Breast epithelium (tissue), 4 donors: Measurements from ENCODE around the gene GDAP1L1. TPM values are rescaled to one million over a fixed set of nuclear protein-coding genes. Genes with fewer than 3 reads are reported as not detected.
"Not testable (repeated sequence)": the region's sequence is repeated elsewhere in the genome, so short reads cannot be mapped to it uniquely, and the experiment has no call there.

ENCODE experiments used
- DNase-seq, 2 donors: peaks; one replicate each; pipeline ENCODE4 v3.0.0-alpha.2; 2019; ENCODE audit warnings: low spot score in 2 of 2
- H3K27ac ChIP-seq, 2 donors: fragments of 200-600 bp; sonication (generic) in 1 of 2; one replicate each; pipeline ENCODE4 v1.5.1; 2016 to 2019; ENCODE audit warnings: mild to moderate bottlenecking in 1 of 2
- H3K27me3 ChIP-seq, 2 donors: fragments of 200-600 bp; sonication (generic) in 1 of 2; one replicate each; pipeline versions ENCODE4 v1.5.1 to v1.6.0; 2017 to 2019; ENCODE audit warnings: control low read depth in 1 of 2, mild to moderate bottlenecking in 1 of 2
- H3K36me3 ChIP-seq: fragments of 200-600 bp; one replicate; pipeline ENCODE4 v1.5.1; 2019
- H3K4me1 ChIP-seq, 2 donors: fragments of 200-600 bp; sonication (generic); one replicate each; pipeline ENCODE4 v1.5.1; 2016 to 2019; ENCODE audit warnings: control low read depth in 1 of 2
- H3K4me3 ChIP-seq, 3 donors: fragments of 200-600 bp; sonication (generic); 1 replicate in 2 of 3; 2 replicates in 1 of 3; pipeline ENCODE4 v1.5.1; 2016 to 2019; ENCODE audit warnings: mild to moderate bottlenecking in 3 of 3, moderate library complexity in 2 of 3
- H3K9me3 ChIP-seq, 2 donors: fragments of 200-600 bp; sonication (generic) in 1 of 2; one replicate each; pipeline ENCODE4 v1.5.1; 2016 to 2019; ENCODE audit warnings: control low read depth in 1 of 2
- CTCF ChIP-seq, 3 donors: fragments of 450-650 bp; IDR thresholded peaks; one replicate each; pipeline ENCODE4 v1.5.1; 2016 to 2017; ENCODE audit warnings: antibody characterized with exemption in 3 of 3, mild to moderate bottlenecking in 3 of 3, moderate library complexity in 3 of 3
- POLR2A ChIP-seq: fragments of 450-650 bp; IDR thresholded peaks from one replicate; pipeline ENCODE4 v1.6.1; 2016; ENCODE audit warnings: antibody characterized with exemption, mild to moderate bottlenecking, moderate library complexity
- POLR2AphosphoS5 ChIP-seq, 3 donors: sonication (generic); formaldehyde crosslinking; IDR thresholded peaks; one replicate each; pipeline ENCODE4 v1.6.1; 2017; ENCODE audit warnings: antibody characterized with exemption in 3 of 3
- intact Hi-C: fragments of 100-400 bp; cut with DNase I; formaldehyde crosslinking; loops from one replicate; pipeline ENCODE4 v1.15.1; 2023; ENCODE audit warnings: low total_unique reads
- total RNA-seq, 3 donors: library from RNA; depleted of rRNA; stranded (reverse); fragments of >200 nt; gene quantifications; one replicate each; pipeline ENCODE4 v1.1.0, GENCODE V29; 2016

The GDAP1L1 gene
- total RNA-seq, 3 donors from 2014 or later: not detected

- no peaks in the 10 kb centered on the region for H3K4me1 ChIP-seq
- no peak overlapping the region for H3K27ac ChIP-seq
- H3K4me3 ChIP-seq: no peak overlapping the region
- no peaks in the 10 kb centered on the region for H3K9me3 ChIP-seq
- TF ChIP-seq CTCF (IDR thresholded peaks at IDR 0.05): no peak
- no peak for TF ChIP-seq POLR2A
- TF ChIP-seq POLR2AphosphoS5 (IDR thresholded peaks at IDR 0.05): no peak
- no peak for DNase-seq
- H3K36me3 ChIP-seq: no peaks in the 10 kb centered on the region
- H3K27me3 ChIP-seq: no peaks in the 10 kb centered on the region
- intact Hi-C loops: no loop called here
Measured at GRCh38 chr20:44231713-44232468, 15.2 kb upstream of the GDAP1L1 start.

DNA sequence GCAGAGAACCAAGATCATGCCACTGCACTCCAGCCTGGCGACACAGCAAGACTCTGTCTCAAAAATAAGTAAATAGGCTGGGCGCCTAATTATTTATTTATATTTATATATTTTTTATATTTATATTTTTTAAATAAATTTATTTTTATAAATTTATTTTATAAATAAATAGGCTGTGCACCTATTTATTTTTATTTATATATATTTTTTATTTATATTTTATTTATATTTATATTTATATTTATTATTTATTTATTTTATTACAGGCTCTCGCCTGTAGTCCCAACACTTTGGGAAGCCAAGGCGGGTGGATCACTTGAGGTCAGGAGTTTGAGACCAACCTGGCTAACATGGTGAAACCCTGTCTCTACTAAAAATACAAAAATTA, 14.6 kb upstream of the GDAP1L1 start:
- H3K36me3 ChIP-seq, H3K4me3 ChIP-seq, intact Hi-C loops, H3K27me3 ChIP-seq, H3K4me1 ChIP-seq, H3K9me3 ChIP-seq, DNase-seq, H3K27ac ChIP-seq: not testable (repeated sequence)

DNA sequence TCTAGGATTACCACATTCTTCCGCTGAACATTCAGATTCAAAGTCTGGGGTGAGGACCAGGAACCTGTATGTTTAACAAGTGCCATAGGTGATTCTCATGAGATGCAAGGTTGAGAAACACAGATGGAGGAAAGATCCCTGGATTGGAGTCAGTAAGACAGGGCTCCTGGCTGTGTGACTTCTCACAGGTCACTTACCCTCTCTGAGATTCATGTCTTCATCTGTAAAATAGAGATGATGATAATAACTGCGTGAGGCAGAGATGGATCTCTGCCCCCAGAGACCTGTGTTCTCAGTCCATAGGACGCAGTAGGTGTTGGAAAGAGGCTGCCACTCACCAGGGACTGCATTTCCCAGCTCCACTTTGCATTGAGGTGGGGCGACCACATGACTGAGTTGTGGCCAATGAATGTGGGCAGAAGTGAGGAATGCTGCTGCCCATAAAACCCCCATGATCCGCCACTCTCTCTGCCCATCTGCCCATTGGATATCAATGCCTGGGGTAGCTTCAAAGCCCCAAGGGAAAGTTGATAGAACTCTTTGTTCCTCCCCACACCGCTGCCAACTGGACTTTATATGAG, 13.6 kb upstream of the GDAP1L1 start:
- H3K36me3 ChIP-seq: no peaks in the 10 kb centered on the region
- DNase-seq: no peak
- intact Hi-C loops: no loop called here
- no peaks in the 10 kb centered on the region for H3K4me1 ChIP-seq
- no peak overlapping the region for H3K27ac ChIP-seq
- H3K9me3 ChIP-seq: no peaks in the 10 kb centered on the region
- H3K4me3 ChIP-seq: no peak overlapping the region
- no peaks in the 10 kb centered on the region for H3K27me3 ChIP-seq
- no peak for TF ChIP-seq POLR2AphosphoS5 (IDR thresholded peaks at IDR 0.05)
- TF ChIP-seq CTCF (IDR thresholded peaks at IDR 0.05): no peak
- TF ChIP-seq POLR2A: no peak

GRCh38 chr20:44234566-44235317, 12.4 kb upstream of the GDAP1L1 start:
- Histone ChIP-seq H3K27me3 (no peaks in the 10 kb centered on the region), H3K4me1 (no peaks in the 10 kb centered on the region), H3K27ac (no peak overlapping the region), H3K36me3 (no peaks in the 10 kb centered on the region), H3K9me3 (no peaks in the 10 kb centered on the region), H3K4me3 (no peak overlapping the region)
- DNase-seq: no peak
- intact Hi-C loops: no loop called here
- no peak for TF ChIP-seq POLR2A
- no peak for TF ChIP-seq CTCF (IDR thresholded peaks at IDR 0.05)
- no peak for TF ChIP-seq POLR2AphosphoS5 (IDR thresholded peaks at IDR 0.05)

DNA sequence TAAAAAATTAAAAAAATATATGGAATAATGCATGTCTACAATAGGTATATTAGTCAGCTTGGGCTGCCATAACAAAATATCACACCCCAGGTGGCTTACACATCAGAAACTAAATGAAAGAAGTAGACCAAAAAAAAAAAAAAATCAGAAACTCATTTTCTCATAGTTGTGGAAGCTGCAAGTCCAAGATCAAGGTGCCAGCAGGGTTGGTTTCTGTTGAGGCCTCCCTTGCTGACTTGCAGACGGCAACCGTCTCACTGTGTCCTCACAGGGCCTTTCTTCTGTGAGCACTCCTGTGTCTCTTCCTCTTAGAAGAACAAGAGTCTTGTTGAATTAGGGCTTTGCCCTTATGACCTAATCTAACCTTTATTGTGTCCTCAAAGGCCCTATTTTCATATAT, 11.4 kb upstream of the GDAP1L1 start:
- Histone ChIP-seq H3K27ac (no peak overlapping the region), H3K9me3 (no peaks in the 10 kb centered on the region), H3K27me3 (no peaks in the 10 kb centered on the region), H3K4me1 (no peaks in the 10 kb centered on the region), H3K4me3 (no peak overlapping the region), H3K36me3 (no peaks in the 10 kb centered on the region)
- DNase-seq: no peak
- no peak for TF ChIP-seq POLR2AphosphoS5 (IDR thresholded peaks at IDR 0.05)
- no peak for TF ChIP-seq CTCF (IDR thresholded peaks at IDR 0.05)
- intact Hi-C loops: no loop called here

DNA sequence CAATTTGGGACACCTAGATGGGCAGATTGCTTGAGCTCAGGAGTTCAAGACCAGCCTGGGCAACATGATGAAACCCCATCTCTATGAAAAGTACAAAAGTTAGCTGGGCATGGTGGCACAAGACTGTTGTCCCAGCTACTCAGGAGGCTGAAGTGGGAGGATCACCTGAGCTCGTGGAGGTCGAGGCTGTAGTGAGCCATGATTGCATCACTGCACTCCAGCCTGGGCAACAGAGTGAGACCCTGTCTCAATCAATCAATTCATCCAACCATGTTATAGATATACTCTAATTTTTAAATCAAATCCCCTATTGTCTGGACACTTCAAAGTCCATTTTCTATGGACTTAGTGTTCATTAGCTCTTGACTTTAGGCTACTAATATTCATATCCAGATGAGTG, 10.3 kb upstream of the GDAP1L1 start:
- H3K9me3 ChIP-seq, H3K27me3 ChIP-seq, intact Hi-C loops, H3K27ac ChIP-seq, H3K4me3 ChIP-seq, H3K4me1 ChIP-seq, H3K36me3 ChIP-seq, DNase-seq: not testable (repeated sequence)
